Testis (tissue), 3 donors: ENCODE measurements around the gene SFMBT1. TPM values are rescaled to one million over a fixed set of nuclear protein-coding genes. Genes with fewer than 3 reads are reported as not detected.

Experiments
- DNase-seq: peaks from one replicate; pipeline ENCODE4 v3.0.0-alpha.2; 2019
- H3K27ac ChIP-seq, 2 donors: fragments of 200-600 bp; sonication (generic); one replicate each; pipeline ENCODE4 v1.5.1; 2019
- H3K27me3 ChIP-seq: fragments of 200-600 bp; sonication (generic); one replicate; pipeline ENCODE4 v1.5.1; 2019
- H3K36me3 ChIP-seq: fragments of 200-600 bp; sonication (generic); one replicate; pipeline ENCODE4 v1.5.1; 2017; ENCODE audit warnings: low read depth; ENCODE audit errors: missing control alignments
- H3K4me1 ChIP-seq: fragments of 200-600 bp; sonication (generic); one replicate; pipeline ENCODE4 v1.5.1; 2019
- H3K4me3 ChIP-seq, 2 donors: fragments of 200-600 bp; sonication (generic); one replicate each; pipeline ENCODE4 v1.5.1; 2017 to 2019
- H3K9me3 ChIP-seq: fragments of 200-600 bp; sonication (generic); one replicate; pipeline ENCODE4 v1.5.1; 2017
- CTCF ChIP-seq, 3 experiments: fragments of 450-650 bp in 2 of 3; fragments of 200-600 bp in 1 of 3; sonication (generic) in 1 of 3; IDR thresholded peaks; one replicate each; pipeline ENCODE4 v1.5.1; 2016 to 2019; ENCODE audit warnings: antibody characterized with exemption in 3 of 3, mild to moderate bottlenecking in 2 of 3, moderate library complexity in 1 of 3
- POLR2A ChIP-seq: fragments of 450-650 bp; IDR thresholded peaks from one replicate; pipeline ENCODE4 v1.6.1; 2017; ENCODE audit warnings: antibody characterized with exemption, mild to moderate bottlenecking, moderate library complexity
- WGBS, 2 donors: methylation state at CpG; one replicate each; pipeline ENCODE4 v1.1.5; 2018; 5-methylcytosine and 5-hydroxymethylcytosine counted together
- intact Hi-C: fragments of 100-400 bp; cut with DNase I; formaldehyde crosslinking; loops from one replicate; pipeline ENCODE4 v1.15.1; 2023; ENCODE audit warnings: low total_unique reads
- polyA plus RNA-seq: library from polyadenylated mRNA; stranded (reverse); fragments of 350-450 nt; fragmentation: Illumina TruSeq; extraction: RNeasy Lipid Tissue Mini Kit (QIAGEN cat#74804); gene quantifications from one replicate; pipeline ENCODE4 v1.2.3, GENCODE V29; 2014; ENCODE audit warnings: low read depth, low replicate concordance; ENCODE audit not compliant: insufficient read depth
- total RNA-seq, 2 donors: library from RNA; depleted of rRNA; stranded (reverse); fragments of >200 nt; gene quantifications; one replicate each; pipeline ENCODE4 v1.2.3, GENCODE V29; 2016

SFMBT1 gene
- total and polyA plus RNA-seq, 3 donors from 2014 or later: 82.4 to 158 (median 143) TPM

GRCh38 chr3:52986938-52987337 lies 58.9 kb downstream of the SFMBT1 start:
- whole genome bisulfite sequencing, 2 donors: 71 to 76% methylated on average over 3 of the region's 3 CpGs
- intact Hi-C loops: no loop called here
- Histone ChIP-seq H3K4me1 (no peaks in the 10 kb centered on the region), H3K27ac (no peak overlapping the region), H3K36me3 (no peaks in the 10 kb centered on the region), H3K9me3 (no peaks in the 10 kb centered on the region), H3K4me3 (no peak overlapping the region), H3K27me3 (no peaks in the 10 kb centered on the region)
- DNase-seq: no peak
- TF ChIP-seq CTCF (IDR thresholded peaks at IDR 0.05) (no peak), POLR2A (no peak)

GRCh38 chr3:52986049-52986448 lies 59.8 kb downstream of the SFMBT1 start:
- H3K27ac ChIP-seq: no peak overlapping the region
- no peak for DNase-seq
- H3K36me3 ChIP-seq: no peaks in the 10 kb centered on the region
- H3K4me1 ChIP-seq: no peaks in the 10 kb centered on the region
- H3K9me3 ChIP-seq: no peaks in the 10 kb centered on the region
- 70 to 94% methylated on average over 1 of the region's 1 CpG for WGBS, 2 donors
- TF ChIP-seq CTCF (IDR thresholded peaks at IDR 0.05): no peak
- no peak for TF ChIP-seq POLR2A
- H3K4me3 ChIP-seq: no peak overlapping the region
- intact Hi-C loops: no loop called here
- no peaks in the 10 kb centered on the region for H3K27me3 ChIP-seq

- no peak for DNase-seq
- intact Hi-C loops: no loop called here
- no peaks in the 10 kb centered on the region for H3K4me1 ChIP-seq
- no peaks in the 10 kb centered on the region for H3K36me3 ChIP-seq
- no peaks in the 10 kb centered on the region for H3K9me3 ChIP-seq
- TF ChIP-seq CTCF (IDR thresholded peaks at IDR 0.05): no peak
- no peak for TF ChIP-seq POLR2A
- H3K4me3 ChIP-seq: no peak overlapping the region
- no peak overlapping the region for H3K27ac ChIP-seq
- H3K27me3 ChIP-seq: no peaks in the 10 kb centered on the region
Measured at GRCh38 chr3:52983828-52984227, 62.0 kb downstream of the SFMBT1 start.

GRCh38 chr3:52983336-52983807 lies 62.5 kb downstream of the SFMBT1 start:
- H3K4me1 ChIP-seq: no peaks in the 10 kb centered on the region
- H3K4me3 ChIP-seq: no peak overlapping the region
- no peaks in the 10 kb centered on the region for H3K36me3 ChIP-seq
- no peaks in the 10 kb centered on the region for H3K9me3 ChIP-seq
- WGBS, 2 donors: 82 to 88% methylated on average over 5 of the region's 5 CpGs
- no peak for DNase-seq
- TF ChIP-seq CTCF (IDR thresholded peaks at IDR 0.05): no peak
- TF ChIP-seq POLR2A: no peak
- no peak overlapping the region for H3K27ac ChIP-seq
- H3K27me3 ChIP-seq: no peaks in the 10 kb centered on the region
- intact Hi-C loops: no loop called here

- H3K27me3 ChIP-seq: no peaks in the 10 kb centered on the region
- TF ChIP-seq POLR2A (no peak), CTCF (IDR thresholded peaks at IDR 0.05) (no peak)
- no peak overlapping the region for H3K27ac ChIP-seq
- no peaks in the 10 kb centered on the region for H3K36me3 ChIP-seq
- intact Hi-C loops: no loop called here
- no peak overlapping the region for H3K4me3 ChIP-seq
- H3K9me3 ChIP-seq: no peaks in the 10 kb centered on the region
- no peak for DNase-seq
- WGBS, 2 donors: 81 to 82% methylated on average over 2 of the region's 2 CpGs
- H3K4me1 ChIP-seq: no peaks in the 10 kb centered on the region
Measured at GRCh38 chr3:52982839-52983238, 63.0 kb downstream of the SFMBT1 start.
